Spleen (tissue), 7 donors: ENCODE data around the gene SMIM17.

Experiments used
- POLR2A ChIP-seq, 3 donors: fragments of 450-650 bp; IDR thresholded peaks; one replicate each; pipeline ENCODE4 v1.5.1; 2017; ENCODE audit warnings: antibody characterized with exemption in 3 of 3, mild to moderate bottlenecking in 1 of 3
- TF ChIP-seq, protein P1 (sequence below), 11 experiments: fragments of 200-600 bp in 7 of 11; fragments of 450-650 bp in 4 of 11; sonication (generic) in 4 of 11; IDR thresholded peaks in 8 of 11; conservative IDR thresholded peaks in 3 of 11; 1 replicate in 7 of 11; 2 replicates in 4 of 11; pipeline versions ENCODE4 v1.4.0 to v1.8.0; 2016 to 2021; ENCODE audit warnings: antibody characterized with exemption in 11 of 11, inconsistent platforms in 4 of 11, mild to moderate bottlenecking in 1 of 11
- donor health status: DM: no; HTN: no; CAD: no; lungs with moderate emphysema.
- donor health status: DM: no; HTN: no; CAD: no.
- donor health status: DM: no; HTN: no; CAD: no.

DNA sequence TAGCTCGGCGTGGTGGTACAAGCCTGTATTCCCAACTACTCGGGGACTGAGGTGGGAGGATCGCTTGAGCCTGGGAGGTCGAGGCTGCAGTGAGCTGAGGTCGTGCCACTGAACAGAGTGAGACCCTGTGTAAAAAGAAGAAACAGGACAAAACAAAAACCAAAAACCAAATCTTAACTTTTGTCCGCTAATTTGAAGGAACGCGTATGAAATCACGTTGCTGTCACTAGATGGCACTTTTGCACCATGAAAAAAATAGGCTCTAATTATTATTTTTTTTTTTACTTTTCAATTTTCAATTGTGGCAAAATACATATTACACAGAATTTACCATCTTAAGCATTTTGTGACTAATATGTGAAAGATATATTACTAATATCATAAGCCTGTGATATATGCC lies 46.2 kb downstream of the SMIM17 start:
- no peak for TF ChIP-seq POLR2A (IDR thresholded peaks at IDR 0.05)
- TF ChIP-seq, protein P1, sequence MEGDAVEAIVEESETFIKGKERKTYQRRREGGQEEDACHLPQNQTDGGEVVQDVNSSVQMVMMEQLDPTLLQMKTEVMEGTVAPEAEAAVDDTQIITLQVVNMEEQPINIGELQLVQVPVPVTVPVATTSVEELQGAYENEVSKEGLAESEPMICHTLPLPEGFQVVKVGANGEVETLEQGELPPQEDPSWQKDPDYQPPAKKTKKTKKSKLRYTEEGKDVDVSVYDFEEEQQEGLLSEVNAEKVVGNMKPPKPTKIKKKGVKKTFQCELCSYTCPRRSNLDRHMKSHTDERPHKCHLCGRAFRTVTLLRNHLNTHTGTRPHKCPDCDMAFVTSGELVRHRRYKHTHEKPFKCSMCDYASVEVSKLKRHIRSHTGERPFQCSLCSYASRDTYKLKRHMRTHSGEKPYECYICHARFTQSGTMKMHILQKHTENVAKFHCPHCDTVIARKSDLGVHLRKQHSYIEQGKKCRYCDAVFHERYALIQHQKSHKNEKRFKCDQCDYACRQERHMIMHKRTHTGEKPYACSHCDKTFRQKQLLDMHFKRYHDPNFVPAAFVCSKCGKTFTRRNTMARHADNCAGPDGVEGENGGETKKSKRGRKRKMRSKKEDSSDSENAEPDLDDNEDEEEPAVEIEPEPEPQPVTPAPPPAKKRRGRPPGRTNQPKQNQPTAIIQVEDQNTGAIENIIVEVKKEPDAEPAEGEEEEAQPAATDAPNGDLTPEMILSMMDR (IDR thresholded peaks at IDR 0.05 in 8 of 11, conservative IDR thresholded peaks at IDR 0.05 in 3 of 11) = no peak
